Germinal center (tissue), 1 donor: ENCODE results near the gene CTSD.

Source experiments
- DNase-seq: peaks from one replicate; pipeline ENCODE4 v3.0.0; 2012; ENCODE audit warnings: mixed read lengths, low spot score

The CTSD gene

GRCh38 chr11:1755692-1756561, 7.8 kb downstream of the CTSD start:
- DNase-seq = no peak

- DNase-seq = no peak
Measured at GRCh38 chr11:1755344-1755691, 8.4 kb downstream of the CTSD start.

- DNase-seq = no peak
Measured at GRCh38 chr11:1754376-1755150, 9.2 kb downstream of the CTSD start.

GRCh38 chr11:1753929-1754305, 9.8 kb downstream of the CTSD start:
- DNase-seq = no peak

- no peak for DNase-seq
Measured at GRCh38 chr11:1753229-1753928, 10.3 kb downstream of the CTSD start.

GRCh38 chr11:1752907-1753228, 10.9 kb downstream of the CTSD start:
- no peak for DNase-seq

- no peak for DNase-seq
Measured at GRCh38 chr11:1751999-1752906, 11.5 kb downstream of the CTSD start.

GRCh38 chr11:1751531-1751921, 12.2 kb downstream of the CTSD start:
- DNase-seq = no peak

GRCh38 chr11:1750840-1751530, 12.7 kb downstream of the CTSD start:
- DNase-seq = no peak

GRCh38 chr11:1750481-1750839, 13.3 kb downstream of the CTSD start, which contains the start of gene IFITM10:
IFITM10 (minus strand) TSS chr11:1750595; CDS start chr11:1750442, 153 bp downstream.
- DNase-seq = no peak

- DNase-seq = no peak
Measured at GRCh38 chr11:1749395-1750351, 14.1 kb downstream of the CTSD start.

- no peak for DNase-seq
Measured at GRCh38 chr11:1748636-1749394, 14.9 kb downstream of the CTSD start.

GRCh38 chr11:1747753-1748635, 15.7 kb downstream of the CTSD start:
- DNase-seq = no peak

- no peak for DNase-seq
Measured at GRCh38 chr11:1746956-1747752, 16.6 kb downstream of the CTSD start.

- DNase-seq = no peak
Measured at GRCh38 chr11:1746511-1746931, 17.2 kb downstream of the CTSD start.

- no peak for DNase-seq
Measured at GRCh38 chr11:1745701-1746320, 17.9 kb downstream of the CTSD start.
